Stimulated activated naive CD8-positive, alpha-beta T cell treated with anti-CD3 and anti-CD28 coated beads, Interleukin-15, amount 100 ng/mL, for 72 hours (primary cell): Measurements from ENCODE around the gene KIF15.
A peak's percentile ranks its signal among the peaks of the same experiment; 100 is the strongest.

Experiments used
- ATAC-seq: fragments of 150-1000 bp; cut with Tn5 transposase; 2 replicates; pipeline ENCODE4 v1.10.0; 2021; ENCODE audit warnings: mild to moderate bottlenecking, moderate library complexity
- DNase-seq, 2 donors: peaks; one replicate each; pipeline ENCODE4 v3.0.0; 2021 to 2022
- H3K27ac Mint-ChIP-seq, 2 donors: one replicate each; pipeline ENCODE4 v1.8.0; 2022; ENCODE audit warnings: mild to moderate bottlenecking in 2 of 2, mixed read lengths in 2 of 2, moderate library complexity in 2 of 2
- H3K27me3 Mint-ChIP-seq: one replicate; pipeline ENCODE4 v1.8.0; 2022; ENCODE audit warnings: mixed read lengths
- H3K4me1 Mint-ChIP-seq: one replicate; pipeline ENCODE4 v1.8.0; 2022; ENCODE audit warnings: mild to moderate bottlenecking, mixed read lengths
- H3K4me3 Mint-ChIP-seq, 2 donors: one replicate each; pipeline ENCODE4 v1.8.0; 2022; ENCODE audit warnings: mild to moderate bottlenecking in 2 of 2, mixed read lengths in 2 of 2, moderate library complexity in 1 of 2
- H3K9me3 Mint-ChIP-seq, 2 donors: one replicate each; pipeline ENCODE4 v1.8.0; 2022; ENCODE audit warnings: mixed read lengths in 2 of 2

The KIF15 gene

GRCh38 chr3:44883213-44883955 lies 121.8 kb downstream of the KIF15 start:
- H3K27ac Mint-ChIP-seq = no peak overlapping the region
- DNase-seq = no peak
- ATAC-seq = no peak
- no peak overlapping the region for H3K4me3 Mint-ChIP-seq
- no peaks in the 10 kb centered on the region for H3K9me3 Mint-ChIP-seq
- H3K27me3 Mint-ChIP-seq = peaks cover 20% of the 10 kb centered on the region
- H3K4me1 Mint-ChIP-seq = no peaks in the 10 kb centered on the region

- Mint-ChIP-seq H3K27ac (no peak overlapping the region), H3K27me3 (peaks cover 20% of the 10 kb centered on the region), H3K9me3 (no peaks in the 10 kb centered on the region), H3K4me3 (no peak overlapping the region), H3K4me1 (no peaks in the 10 kb centered on the region)
- DNase-seq (no peak), ATAC-seq (no peak)
These were observed 122.4 kb downstream of the KIF15 start for GRCh38 chr3:44883999-44884431.

GRCh38 chr3:44885618-44886017 lies 124.0 kb downstream of the KIF15 start:
- ATAC-seq (no peak), DNase-seq (no peak)
- H3K9me3 Mint-ChIP-seq = no peaks in the 10 kb centered on the region
- H3K4me3 Mint-ChIP-seq = no peak overlapping the region
- peaks cover 20% of the 10 kb centered on the region for H3K27me3 Mint-ChIP-seq
- H3K4me1 Mint-ChIP-seq = no peaks in the 10 kb centered on the region
- no peak overlapping the region for H3K27ac Mint-ChIP-seq

GRCh38 chr3:44886561-44886960 lies 125.0 kb downstream of the KIF15 start:
- Mint-ChIP-seq H3K4me1 (no peaks in the 10 kb centered on the region), H3K9me3 (no peaks in the 10 kb centered on the region), H3K4me3 (no peak overlapping the region), H3K27ac (no peak overlapping the region), H3K27me3 (peaks cover 20% of the 10 kb centered on the region)
- ATAC-seq (no peak), DNase-seq (no peak)

- no peak overlapping the region for H3K27ac Mint-ChIP-seq
- H3K4me1 Mint-ChIP-seq = no peaks in the 10 kb centered on the region
- H3K27me3 Mint-ChIP-seq = peaks cover 20% of the 10 kb centered on the region
- H3K4me3 Mint-ChIP-seq = no peak overlapping the region
- DNase-seq (no peak), ATAC-seq (no peak)
- H3K9me3 Mint-ChIP-seq = no peaks in the 10 kb centered on the region
These were observed 125.5 kb downstream of the KIF15 start for GRCh38 chr3:44887101-44887500.

- ATAC-seq = no peak
- Mint-ChIP-seq H3K4me1 (no peaks in the 10 kb centered on the region), H3K9me3 (no peaks in the 10 kb centered on the region), H3K27ac (no peak overlapping the region), H3K4me3 (no peak overlapping the region), H3K27me3 (peaks cover 13% of the 10 kb centered on the region)
- no peak for DNase-seq
These were observed 128.7 kb downstream of the KIF15 start for GRCh38 chr3:44890258-44890657.

- Mint-ChIP-seq H3K27ac (peak overlapping the region in 1 of 2 donors; percentile 15), H3K4me1 (no peaks in the 10 kb centered on the region), H3K9me3 (no peaks in the 10 kb centered on the region), H3K4me3 (no peak overlapping the region), H3K27me3 (peaks cover 13% of the 10 kb centered on the region)
- DNase-seq (no peak), ATAC-seq (no peak)
These were observed 129.3 kb downstream of the KIF15 start for GRCh38 chr3:44890852-44891251.

GRCh38 chr3:44892689-44893088 lies 131.1 kb downstream of the KIF15 start:
- Mint-ChIP-seq H3K9me3 (no peaks in the 10 kb centered on the region), H3K27me3 (no peaks in the 10 kb centered on the region)
- ATAC-seq = no peak

DNA sequence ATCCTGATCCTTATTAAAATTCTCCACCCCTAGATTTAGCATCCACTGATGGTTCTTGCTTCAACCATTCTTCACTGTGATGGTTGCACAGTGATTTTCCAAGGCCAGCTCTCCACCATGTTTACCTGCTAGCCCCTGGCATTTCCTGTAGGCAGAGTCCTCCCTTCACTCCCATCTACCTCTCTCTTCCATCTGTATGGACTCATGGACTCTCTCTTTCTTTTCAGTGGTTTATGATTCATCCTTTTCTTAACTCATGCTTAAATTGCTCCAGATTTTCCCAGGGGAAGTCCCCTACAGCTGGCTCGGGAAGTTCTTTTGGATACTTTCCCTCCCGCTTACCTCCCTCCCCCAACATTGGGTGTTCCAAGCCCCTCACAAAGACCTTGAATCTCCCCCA lies 131.5 kb downstream of the KIF15 start:
- no peak for ATAC-seq
- H3K4me1 Mint-ChIP-seq = no peaks in the 10 kb centered on the region

More at GRCh38 chr3:44892689-44893088, 131.1 kb downstream of the KIF15 start:
- no peak for DNase-seq
- no peaks in the 10 kb centered on the region for H3K4me1 Mint-ChIP-seq
- no peak overlapping the region for H3K4me3 Mint-ChIP-seq
- no peak overlapping the region for H3K27ac Mint-ChIP-seq

DNA sequence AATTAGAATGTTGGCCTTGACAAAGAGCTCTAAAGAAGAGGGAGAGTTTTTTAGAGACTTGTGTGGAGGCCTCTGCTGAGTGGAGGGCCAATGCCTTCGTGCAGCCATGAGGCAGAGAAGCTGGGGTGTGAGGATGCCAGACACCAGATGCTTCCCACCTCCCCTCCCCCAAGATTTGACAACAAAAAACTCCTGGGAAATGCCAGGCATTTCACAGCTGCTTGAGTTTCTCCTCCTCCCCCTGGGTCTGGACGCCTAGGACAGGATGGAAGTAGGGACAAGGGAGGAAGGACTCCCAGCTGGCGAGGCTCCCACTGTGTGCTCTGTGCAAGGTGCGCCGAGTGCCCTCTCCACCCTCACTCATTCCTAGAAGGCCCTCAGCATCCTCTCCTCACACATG lies 132.9 kb downstream of the KIF15 start:
- H3K27me3 Mint-ChIP-seq = peaks cover 5% of the 10 kb centered on the region

More for the DNA sequence above, 131.5 kb downstream of the KIF15 start:
- no peak overlapping the region for H3K4me3 Mint-ChIP-seq
- H3K9me3 Mint-ChIP-seq = no peaks in the 10 kb centered on the region
- peak overlapping the region in 1 of 2 donors; percentile 54 for H3K27ac Mint-ChIP-seq
- DNase-seq = no peak
- H3K27me3 Mint-ChIP-seq = no peaks in the 10 kb centered on the region

DNA sequence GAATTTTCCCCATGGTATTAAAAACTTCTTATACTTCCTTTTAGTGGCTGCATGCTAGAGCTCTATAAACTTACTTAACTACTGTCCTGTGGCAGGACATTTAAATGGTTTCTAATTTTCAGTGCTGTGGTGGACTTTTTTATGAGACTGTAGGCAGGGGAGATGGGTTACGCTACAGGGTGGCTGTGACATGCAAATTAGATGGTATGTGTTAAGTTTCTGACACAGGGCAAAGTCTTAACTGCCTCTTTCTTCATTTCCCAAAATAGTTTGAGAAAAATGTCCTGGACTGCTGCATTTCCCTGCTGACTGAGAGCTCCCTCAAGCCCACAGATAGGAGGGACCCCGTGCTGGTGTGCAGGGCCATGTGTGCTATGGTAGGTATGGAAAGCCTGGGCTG lies 134.8 kb downstream of the KIF15 start:
- no peaks in the 10 kb centered on the region for H3K9me3 Mint-ChIP-seq
- H3K4me1 Mint-ChIP-seq = no peaks in the 10 kb centered on the region

More for the DNA sequence above, 132.9 kb downstream of the KIF15 start:
- DNase-seq = no peak
- Mint-ChIP-seq H3K4me3 (no peak overlapping the region), H3K9me3 (no peaks in the 10 kb centered on the region), H3K27ac (no peak overlapping the region), H3K4me1 (no peaks in the 10 kb centered on the region)
- no peak for ATAC-seq

DNA sequence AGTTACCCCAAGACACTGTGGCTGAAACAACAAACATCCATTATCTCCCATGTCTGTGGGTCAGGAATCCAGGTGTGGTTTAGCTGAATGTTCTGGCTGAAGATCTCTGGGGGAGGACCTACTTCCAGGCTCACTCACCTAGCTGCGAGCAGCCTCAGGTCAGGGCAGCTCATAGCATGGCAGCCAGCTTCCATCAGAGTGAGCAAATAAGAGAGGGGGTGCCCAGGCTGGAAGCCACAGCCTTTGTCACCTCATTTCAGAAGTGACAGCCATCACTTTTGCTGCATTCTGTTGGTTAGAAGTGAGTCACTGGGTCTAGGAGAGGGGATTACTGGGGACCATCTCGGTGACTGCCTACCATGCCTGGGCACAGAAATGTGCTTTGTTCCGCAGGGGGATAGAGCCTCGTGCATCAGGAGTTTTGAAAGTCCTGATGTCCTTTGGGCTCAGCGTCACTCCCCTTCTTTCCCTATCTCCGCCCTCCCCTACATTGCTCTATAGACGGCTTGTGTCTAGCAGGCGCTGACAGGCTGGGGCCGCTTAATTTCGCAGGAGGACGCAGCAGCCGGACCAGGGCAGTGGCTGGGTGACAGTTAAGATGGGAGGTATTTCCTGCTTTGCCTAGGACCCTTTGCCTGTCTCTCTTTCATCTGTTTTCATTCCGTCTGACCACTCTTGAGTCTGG lies 138.2 kb downstream of the KIF15 start:
- ATAC-seq (peak; percentile 60), DNase-seq (no peak)
- H3K4me1 Mint-ChIP-seq = no peaks in the 10 kb centered on the region
- H3K9me3 Mint-ChIP-seq = no peaks in the 10 kb centered on the region
- no peak overlapping the region for H3K4me3 Mint-ChIP-seq
- H3K27ac Mint-ChIP-seq = no peak overlapping the region
- H3K27me3 Mint-ChIP-seq = peaks cover 29% of the 10 kb centered on the region

More for the DNA sequence above, 134.8 kb downstream of the KIF15 start:
- ATAC-seq (no peak), DNase-seq (no peak)
- Mint-ChIP-seq H3K27ac (no peak overlapping the region), H3K27me3 (peaks cover 23% of the 10 kb centered on the region), H3K4me3 (no peak overlapping the region)

DNA sequence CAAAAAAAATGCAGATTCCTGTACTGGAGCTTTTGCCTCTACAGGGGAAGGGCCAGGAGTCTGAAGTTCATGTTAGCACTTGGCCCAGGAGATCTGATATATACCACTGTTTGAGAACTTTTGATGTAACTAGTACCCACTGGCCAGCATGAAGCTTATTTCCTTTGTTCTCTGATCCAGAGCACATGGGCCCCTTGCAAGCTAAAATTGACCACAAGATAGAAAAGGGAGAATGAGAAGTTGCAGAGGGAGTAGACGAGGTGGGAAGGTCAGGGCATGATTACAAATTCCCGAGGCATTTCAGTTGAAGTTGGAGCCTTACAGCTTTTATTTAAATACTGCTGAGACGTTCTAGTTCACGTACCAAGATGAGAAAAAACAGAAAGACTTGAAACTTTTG lies 141.0 kb downstream of the KIF15 start:
- Mint-ChIP-seq H3K4me3 (no peak overlapping the region), H3K27ac (no peak overlapping the region), H3K27me3 (peaks cover 49% of the 10 kb centered on the region), H3K9me3 (peaks cover 0 to 3% of the 10 kb centered on the region in 2 donors), H3K4me1 (no peaks in the 10 kb centered on the region)
- DNase-seq (no peak), ATAC-seq (no peak)
